Hematopoietic multipotent progenitor cell treated with erythropoietin and hydrocortisone succinate and interleukin-3 and kit ligand, for 15 days (in vitro differentiated cells): ENCODE measurements around the gene RFK.

Experiments
- DNase-seq: peaks from one replicate; pipeline ENCODE4 v3.0.0-alpha.2; 2015; ENCODE audit warnings: low spot score

RFK gene

GRCh38 chr9:76405868-76406267 is 11.6 kb upstream of the RFK start:
- DNase-seq, result no peak

GRCh38 chr9:76405340-76405739 is 11.1 kb upstream of the RFK start:
- DNase-seq, result no peak

- no peak for DNase-seq
These were observed 10.2 kb upstream of the RFK start for GRCh38 chr9:76404401-76404800.

GRCh38 chr9:76403352-76403751 is 9.1 kb upstream of the RFK start:
- peak; percentile 56 for DNase-seq

GRCh38 chr9:76401580-76402354 is 7.5 kb upstream of the RFK start:
- no peak for DNase-seq

GRCh38 chr9:76401176-76401575 is 7.0 kb upstream of the RFK start:
- no peak for DNase-seq

- DNase-seq, result no peak
These were observed 6.4 kb upstream of the RFK start for GRCh38 chr9:76400534-76401096.

- no peak for DNase-seq
These were observed 5.6 kb upstream of the RFK start for GRCh38 chr9:76399856-76400255.

GRCh38 chr9:76396597-76396996 is 2.4 kb upstream of the RFK start:
- DNase-seq, result no peak

- DNase-seq, result no peak
These were observed 1.9 kb upstream of the RFK start for GRCh38 chr9:76396144-76396543.

- DNase-seq, result no peak
These were observed 1.2 kb upstream of the RFK start for GRCh38 chr9:76395381-76395780.

GRCh38 chr9:76394960-76395252 is 680 bp upstream of the RFK start:
- DNase-seq, result peak; percentile 80

- DNase-seq, result no peak
These were observed 3.6 kb downstream of the RFK start for GRCh38 chr9:76390656-76391055.

GRCh38 chr9:76379494-76379893 is 14.7 kb downstream of the RFK start:
- no peak for DNase-seq

- DNase-seq, result no peak
These were observed 15.7 kb downstream of the RFK start for GRCh38 chr9:76378367-76379073.

GRCh38 chr9:76377791-76378190 is 16.4 kb downstream of the RFK start:
- DNase-seq, result no peak

- no peak for DNase-seq
These were observed 19.3 kb downstream of the RFK start for GRCh38 chr9:76374783-76375559.

GRCh38 chr9:76373784-76374474 is 20.3 kb downstream of the RFK start:
- no peak for DNase-seq

GRCh38 chr9:76373173-76373783 is 20.9 kb downstream of the RFK start:
- DNase-seq, result no peak

GRCh38 chr9:76372336-76372735 is 21.9 kb downstream of the RFK start:
- no peak for DNase-seq

GRCh38 chr9:76371901-76372300 is 22.3 kb downstream of the RFK start:
- no peak for DNase-seq
